Stomach (tissue), 4 donors: ENCODE data around the gene COG2.

Experiments used
- EP300 ChIP-seq: sonication (generic); formaldehyde crosslinking; IDR thresholded peaks from one replicate; pipeline ENCODE4 v1.6.1; 2017; ENCODE audit warnings: antibody characterized with exemption
- TF ChIP-seq, protein P1 (sequence below), 7 experiments: fragments of 450-650 bp in 4 of 7; fragments of 200-600 bp in 3 of 7; sonication (generic) in 3 of 7; IDR thresholded peaks; one replicate each; pipeline ENCODE4 v1.5.1; 2016 to 2019; ENCODE audit warnings: antibody characterized with exemption in 7 of 7, control low read depth in 2 of 7, mild to moderate bottlenecking in 1 of 7

DNA sequence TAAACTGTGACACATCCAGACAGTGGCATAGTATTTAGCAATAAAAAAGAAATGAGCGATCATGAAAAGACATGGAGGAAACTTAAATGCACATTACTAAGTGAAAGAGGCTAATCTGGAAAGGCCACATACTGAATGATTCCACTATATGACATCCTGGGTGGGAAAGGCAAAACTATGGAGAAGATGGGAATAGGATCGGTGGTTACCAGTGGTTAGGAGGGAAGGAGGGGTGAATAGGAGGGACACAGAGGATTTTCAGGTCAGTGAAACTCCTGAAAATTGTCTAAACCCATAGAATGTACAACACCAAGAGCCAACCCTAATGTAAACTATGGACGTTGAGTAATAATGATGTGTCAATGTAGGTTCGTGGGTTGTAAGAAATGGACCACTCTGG lies 57.9 kb downstream of the COG2 start:
- TF ChIP-seq, protein P1, sequence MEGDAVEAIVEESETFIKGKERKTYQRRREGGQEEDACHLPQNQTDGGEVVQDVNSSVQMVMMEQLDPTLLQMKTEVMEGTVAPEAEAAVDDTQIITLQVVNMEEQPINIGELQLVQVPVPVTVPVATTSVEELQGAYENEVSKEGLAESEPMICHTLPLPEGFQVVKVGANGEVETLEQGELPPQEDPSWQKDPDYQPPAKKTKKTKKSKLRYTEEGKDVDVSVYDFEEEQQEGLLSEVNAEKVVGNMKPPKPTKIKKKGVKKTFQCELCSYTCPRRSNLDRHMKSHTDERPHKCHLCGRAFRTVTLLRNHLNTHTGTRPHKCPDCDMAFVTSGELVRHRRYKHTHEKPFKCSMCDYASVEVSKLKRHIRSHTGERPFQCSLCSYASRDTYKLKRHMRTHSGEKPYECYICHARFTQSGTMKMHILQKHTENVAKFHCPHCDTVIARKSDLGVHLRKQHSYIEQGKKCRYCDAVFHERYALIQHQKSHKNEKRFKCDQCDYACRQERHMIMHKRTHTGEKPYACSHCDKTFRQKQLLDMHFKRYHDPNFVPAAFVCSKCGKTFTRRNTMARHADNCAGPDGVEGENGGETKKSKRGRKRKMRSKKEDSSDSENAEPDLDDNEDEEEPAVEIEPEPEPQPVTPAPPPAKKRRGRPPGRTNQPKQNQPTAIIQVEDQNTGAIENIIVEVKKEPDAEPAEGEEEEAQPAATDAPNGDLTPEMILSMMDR (IDR thresholded peaks at IDR 0.05): no peak
- TF ChIP-seq EP300: no peak
